NCI-H2171 treated with DMSO at 0.1 percent for 48 hours (cell line): ENCODE data around the gene RAPGEF1.
"Not testable (repeated sequence)": the region's sequence is repeated elsewhere in the genome, so short reads cannot be mapped to it uniquely, and the experiment has no call there.

Experiments
- DNase-seq: peaks from one replicate; lab custom pipeline; 2025; lab: John Stamatoyannopoulos, UW

The RAPGEF1 gene, protein sequence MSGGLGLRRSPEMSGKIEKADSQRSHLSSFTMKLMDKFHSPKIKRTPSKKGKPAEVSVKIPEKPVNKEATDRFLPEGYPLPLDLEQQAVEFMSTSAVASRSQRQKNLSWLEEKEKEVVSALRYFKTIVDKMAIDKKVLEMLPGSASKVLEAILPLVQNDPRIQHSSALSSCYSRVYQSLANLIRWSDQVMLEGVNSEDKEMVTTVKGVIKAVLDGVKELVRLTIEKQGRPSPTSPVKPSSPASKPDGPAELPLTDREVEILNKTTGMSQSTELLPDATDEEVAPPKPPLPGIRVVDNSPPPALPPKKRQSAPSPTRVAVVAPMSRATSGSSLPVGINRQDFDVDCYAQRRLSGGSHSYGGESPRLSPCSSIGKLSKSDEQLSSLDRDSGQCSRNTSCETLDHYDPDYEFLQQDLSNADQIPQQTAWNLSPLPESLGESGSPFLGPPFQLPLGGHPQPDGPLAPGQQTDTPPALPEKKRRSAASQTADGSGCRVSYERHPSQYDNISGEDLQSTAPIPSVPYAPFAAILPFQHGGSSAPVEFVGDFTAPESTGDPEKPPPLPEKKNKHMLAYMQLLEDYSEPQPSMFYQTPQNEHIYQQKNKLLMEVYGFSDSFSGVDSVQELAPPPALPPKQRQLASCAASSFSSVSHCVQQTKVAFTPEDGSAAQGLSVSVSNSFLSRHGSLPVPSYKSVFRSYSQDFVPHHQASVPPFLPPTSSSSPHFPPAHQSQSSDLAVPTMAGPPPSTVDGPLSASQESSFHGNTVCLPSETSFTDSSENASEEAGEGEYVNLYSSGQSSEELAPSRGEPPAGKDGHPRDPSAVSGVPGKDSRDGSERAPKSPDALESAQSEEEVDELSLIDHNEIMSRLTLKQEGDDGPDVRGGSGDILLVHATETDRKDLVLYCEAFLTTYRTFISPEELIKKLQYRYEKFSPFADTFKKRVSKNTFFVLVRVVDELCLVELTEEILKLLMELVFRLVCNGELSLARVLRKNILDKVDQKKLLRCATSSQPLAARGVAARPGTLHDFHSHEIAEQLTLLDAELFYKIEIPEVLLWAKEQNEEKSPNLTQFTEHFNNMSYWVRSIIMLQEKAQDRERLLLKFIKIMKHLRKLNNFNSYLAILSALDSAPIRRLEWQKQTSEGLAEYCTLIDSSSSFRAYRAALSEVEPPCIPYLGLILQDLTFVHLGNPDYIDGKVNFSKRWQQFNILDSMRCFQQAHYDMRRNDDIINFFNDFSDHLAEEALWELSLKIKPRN (N-terminal part only)

DNA sequence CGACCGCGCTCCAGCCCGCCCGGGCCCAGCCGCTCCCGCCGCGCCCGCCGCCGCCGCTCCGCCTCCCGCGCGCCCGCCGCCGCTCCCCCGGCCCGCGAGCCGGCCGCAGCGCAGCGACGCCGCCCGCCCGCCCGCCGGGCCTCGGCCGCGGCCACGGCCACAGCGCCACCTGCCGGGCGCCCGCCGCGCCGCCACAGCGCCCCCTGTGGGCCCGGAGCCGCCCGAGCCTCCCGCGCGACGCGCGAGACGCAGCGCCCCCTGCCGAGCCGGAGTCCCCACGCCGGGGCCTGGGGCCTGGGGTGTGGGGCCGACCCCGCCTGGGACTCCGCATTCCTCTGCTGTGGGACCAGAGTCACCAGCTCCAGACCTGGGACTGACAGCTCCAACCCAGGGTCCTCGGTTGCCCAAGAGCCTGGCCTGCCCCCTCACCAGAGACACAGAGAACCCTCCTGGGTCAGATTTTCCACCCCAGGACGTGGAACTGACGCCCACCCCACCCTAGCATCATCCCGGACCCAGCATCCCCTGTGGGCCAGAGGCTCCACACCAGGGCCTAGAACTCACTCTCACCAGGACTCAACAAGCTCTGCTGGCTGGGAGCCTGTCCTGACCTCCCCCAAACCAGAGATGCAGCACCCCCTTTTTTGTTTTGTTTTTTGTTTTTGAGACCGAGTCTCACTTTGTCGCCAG lies at the start of gene RAPGEF1:
RAPGEF1 (minus strand) TSS at position 118 of the 690 bp plus-strand sequence. CDS start 246 bp downstream, outside the sequence.
- peak; percentile 35 for DNase-seq

DNA sequence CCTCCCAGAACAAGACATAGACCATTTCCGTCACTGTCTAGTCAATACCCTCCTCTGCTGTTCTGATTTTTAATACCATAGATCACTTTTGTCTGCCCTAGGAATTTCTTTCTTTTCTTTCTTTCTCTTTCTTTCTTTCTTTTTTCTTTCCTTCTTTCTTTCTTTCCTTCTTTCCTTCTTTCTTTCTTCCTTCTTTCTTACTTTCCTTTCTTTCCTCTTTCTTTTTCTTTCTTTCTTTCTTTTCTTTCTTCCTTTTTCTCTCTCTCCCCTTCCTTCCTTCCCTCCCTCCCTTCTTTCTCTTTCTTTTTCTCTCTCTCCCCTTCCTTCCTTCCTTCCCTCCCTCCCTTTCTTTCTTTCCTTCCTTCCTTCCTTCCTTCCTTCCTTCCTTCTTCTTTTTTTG lies 49.0 kb upstream of the RAPGEF1 start:
- no peak for DNase-seq

DNA sequence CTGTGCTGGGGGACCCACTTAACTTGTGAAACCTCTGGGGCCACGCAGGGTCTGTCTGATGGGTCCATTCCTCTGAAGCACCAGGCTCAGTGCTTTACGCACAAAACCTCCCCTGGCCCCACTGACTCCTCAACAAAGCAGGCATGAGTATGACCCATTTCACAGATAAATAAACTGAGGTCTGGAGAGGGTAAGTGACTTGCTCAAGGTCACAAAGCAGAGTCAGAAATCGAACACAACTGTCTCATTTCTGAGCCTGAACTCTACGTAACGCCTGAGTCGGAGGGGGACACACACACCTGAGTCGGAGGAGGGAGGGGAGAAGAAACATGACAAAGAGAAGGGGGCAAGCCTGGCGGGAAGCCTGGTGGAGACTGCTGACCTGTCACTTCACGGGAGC lies 48.0 kb upstream of the RAPGEF1 start:
- no peak for DNase-seq

DNA sequence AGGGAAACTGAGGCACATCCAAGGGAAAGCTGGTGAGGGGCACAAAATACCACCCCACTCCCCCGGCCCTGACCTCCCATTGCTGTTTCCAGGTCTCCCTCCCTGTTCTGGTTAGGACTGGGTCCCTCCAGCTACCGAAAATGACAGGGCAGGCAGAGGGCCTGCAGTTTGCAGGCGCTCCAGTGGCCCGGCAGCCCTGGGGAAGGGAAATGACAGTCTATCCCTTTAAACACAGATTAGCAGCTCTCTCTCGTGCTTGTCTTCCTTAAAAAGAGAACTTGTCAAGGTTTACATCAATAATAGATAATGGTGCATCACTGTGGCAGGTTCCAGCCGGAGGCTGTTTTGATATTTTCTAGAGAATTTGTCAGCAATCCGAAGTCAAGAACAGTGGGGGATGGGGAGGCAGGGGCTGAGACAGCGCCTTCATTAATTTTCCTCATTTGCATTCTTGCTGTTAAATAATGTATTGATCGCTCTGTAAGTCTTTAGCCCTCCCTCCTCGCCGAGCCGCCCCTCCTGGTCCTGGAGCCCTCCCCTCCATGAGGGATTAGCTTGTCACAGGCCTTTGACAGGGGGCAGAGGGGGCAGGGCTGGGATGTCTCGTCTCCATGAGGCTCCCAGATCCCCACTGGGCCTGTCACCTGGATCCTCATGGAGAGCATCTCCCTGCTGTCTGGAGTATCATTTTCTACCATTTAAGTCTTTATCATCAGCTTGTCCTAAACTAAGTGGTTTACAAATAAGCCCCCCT lies 45.0 kb upstream of the RAPGEF1 start:
- no peak for DNase-seq

DNA sequence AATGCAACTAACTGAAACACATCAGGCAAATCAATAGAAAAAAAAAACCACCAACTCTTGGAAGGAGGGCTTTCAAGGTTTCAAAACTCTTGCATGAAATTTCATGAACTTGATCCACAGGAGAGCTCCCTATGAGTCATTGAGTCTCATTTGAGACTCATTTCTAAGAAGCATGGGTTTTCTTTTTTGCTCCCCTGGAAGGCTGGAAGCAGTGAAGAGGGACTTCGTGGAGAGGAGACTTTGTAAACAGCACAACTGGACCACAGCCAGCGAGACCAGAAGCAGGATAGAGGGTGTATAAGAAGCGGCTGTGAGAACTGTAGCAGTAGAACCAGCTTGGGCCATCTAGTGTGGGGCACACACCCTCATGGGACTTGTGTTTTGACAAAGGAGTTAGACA lies 41.2 kb upstream of the RAPGEF1 start:
- DNase-seq = no peak

DNA sequence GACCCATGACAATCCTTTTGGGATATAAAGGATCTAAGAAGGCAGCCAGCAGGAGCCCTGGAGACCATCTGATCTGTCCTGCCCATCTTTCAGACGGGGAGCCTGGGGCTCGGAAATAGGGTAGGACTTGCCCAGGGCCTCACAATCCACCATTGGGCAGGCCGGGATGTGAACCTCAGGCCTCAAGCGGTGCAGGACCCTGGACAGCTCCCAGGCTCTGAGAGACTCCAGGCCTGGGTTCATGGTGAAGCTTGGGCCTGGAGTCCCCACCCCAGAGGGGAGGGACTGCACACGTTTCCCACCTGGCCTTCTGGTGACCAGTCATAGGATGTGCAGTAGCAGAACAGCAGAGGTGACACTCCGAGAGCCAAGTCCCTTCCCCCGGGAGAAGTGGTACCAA lies 36.6 kb upstream of the RAPGEF1 start:
- no peak for DNase-seq

DNA sequence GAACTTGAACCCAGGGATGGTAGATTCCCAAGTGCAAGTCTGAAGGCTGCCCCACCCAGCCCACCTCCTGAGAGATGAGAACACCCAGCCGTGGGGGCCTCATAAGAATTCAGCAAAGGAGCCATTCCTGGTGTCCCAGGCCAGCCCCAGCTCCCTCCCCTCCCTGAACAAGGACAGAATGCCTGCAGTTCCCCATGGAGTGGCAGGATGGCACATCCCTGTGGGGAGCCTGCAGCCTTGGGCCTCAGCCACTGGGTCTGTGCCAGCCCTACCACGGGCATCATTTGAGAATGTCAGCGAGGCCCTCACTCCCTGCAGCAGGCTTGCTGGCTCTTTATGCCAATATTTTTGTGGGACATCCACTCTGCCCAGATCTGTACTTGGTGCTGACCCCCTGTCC lies 36.2 kb upstream of the RAPGEF1 start:
- DNase-seq = no peak

DNA sequence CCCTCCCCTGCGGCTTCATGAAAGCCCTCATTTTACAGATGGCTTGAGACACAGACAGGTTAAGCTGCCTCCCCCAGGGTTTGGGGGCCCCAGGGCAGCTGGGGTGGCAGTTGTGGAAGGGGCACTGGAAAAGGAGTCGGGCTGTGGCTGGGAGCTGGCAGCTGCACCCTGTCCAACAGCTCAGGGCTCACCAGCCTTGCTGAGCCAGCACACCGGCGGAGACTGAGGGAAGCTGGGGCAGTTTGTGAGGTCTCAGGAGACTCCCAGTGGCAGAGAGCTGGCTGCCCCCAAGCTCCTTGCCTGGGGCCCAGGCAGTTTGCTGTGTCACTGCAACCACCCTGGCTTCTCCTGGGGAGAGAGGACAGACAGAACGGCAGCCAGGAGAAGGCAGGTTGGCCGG lies 34.8 kb upstream of the RAPGEF1 start:
- DNase-seq = peak; percentile 75

DNA sequence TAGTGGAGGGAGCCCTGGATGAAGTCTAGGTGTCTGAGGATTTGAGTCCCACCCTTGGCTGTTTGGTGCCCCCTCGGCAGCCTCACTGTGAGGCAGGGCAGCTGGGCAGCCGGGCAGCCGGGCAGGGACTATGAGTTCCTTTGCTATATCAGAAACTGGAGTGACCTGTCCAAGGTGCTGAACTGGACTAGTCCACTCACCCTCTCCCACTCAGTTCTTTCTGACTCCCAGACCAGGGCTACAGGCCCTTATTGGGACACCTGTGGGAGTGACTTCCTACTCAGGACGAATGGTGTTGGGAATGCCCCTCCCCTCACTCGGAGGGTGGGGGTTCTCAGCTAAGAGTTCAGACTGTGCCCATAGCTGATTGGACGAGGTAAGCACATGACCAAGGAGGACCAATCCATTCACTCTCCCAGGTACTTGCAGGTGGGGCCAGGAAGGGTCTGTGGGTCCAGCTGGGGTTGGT lies 34.1 kb upstream of the RAPGEF1 start:
- DNase-seq = peak; percentile 68

DNA sequence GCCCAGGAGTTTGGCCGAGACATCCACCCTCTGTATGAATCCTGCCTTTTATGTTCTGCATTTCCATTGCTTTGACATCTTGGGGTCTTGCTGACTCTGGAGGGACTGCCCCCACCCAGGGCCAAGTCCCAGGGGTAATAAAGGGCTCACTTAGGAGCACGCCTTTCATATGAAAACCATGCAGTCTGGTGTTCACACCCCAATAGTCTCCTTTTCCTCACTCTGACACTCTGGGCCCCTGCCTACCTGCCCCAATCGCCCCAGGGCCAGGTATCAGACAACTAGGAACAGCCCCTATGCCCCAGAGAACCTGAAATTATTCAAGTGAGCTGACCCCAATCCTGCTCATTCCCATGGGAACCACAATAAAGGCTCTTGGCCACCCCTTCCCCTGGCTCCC lies 33.1 kb upstream of the RAPGEF1 start:
- no peak for DNase-seq

DNA sequence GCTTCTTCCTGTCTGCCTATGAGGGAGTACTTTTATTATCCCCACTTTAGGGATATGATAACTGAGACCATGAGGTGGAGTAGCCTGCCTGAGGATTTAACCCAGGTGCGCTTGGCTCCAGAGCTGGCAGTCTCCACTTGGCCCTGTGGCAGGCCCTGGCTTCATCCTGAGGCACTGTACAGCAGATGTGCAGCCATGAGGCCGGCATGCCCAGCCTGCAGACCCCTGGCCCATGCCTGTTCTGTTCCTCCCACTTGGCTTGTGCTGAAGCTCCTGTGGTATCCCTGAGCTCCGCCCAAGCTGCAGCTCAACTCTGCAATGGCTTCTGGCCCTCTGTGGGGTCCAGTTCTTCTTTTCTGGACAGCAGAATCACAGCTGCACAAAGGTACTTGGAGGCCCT lies 31.8 kb upstream of the RAPGEF1 start:
- no peak for DNase-seq

DNA sequence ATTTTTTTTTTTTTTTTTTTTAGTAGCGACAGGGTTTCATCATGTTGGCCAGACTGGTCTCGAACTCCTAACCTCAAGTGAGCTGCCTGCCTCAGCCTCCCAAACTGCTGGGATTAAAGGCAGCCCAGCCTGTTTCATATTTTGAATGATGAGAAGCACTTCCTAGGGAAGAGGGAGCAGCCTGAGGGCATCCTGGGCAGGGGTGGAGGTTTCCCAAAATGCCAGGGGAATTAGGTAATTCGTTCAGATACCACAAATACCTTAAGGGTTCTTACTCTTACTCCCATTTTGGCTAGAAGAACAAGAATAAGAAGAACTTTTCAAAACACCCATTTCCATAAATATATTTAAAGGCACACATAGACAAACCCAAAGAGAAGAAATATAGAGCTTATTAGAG lies 29.5 kb upstream of the RAPGEF1 start:
- DNase-seq = no peak

DNA sequence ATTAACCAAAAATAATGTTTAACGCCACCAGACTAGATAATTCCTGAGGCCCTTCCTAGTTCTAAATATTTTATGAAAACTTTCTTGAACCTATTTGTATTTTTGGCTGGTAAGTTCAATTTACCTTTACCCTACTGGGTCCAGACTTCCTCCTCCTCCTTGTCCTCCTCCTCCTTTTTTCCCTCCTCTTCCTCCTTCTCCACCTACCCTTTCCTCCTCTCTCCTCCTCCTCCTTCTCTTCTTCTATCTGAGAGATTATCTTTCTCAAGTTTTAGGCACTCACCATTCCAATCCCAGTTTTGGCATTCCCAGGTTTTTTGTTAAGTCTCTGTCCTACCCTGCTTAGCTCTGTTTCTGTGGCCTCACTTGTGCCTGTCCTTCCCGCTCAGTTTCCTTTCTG lies 24.7 kb upstream of the RAPGEF1 start:
- no peak for DNase-seq

DNA sequence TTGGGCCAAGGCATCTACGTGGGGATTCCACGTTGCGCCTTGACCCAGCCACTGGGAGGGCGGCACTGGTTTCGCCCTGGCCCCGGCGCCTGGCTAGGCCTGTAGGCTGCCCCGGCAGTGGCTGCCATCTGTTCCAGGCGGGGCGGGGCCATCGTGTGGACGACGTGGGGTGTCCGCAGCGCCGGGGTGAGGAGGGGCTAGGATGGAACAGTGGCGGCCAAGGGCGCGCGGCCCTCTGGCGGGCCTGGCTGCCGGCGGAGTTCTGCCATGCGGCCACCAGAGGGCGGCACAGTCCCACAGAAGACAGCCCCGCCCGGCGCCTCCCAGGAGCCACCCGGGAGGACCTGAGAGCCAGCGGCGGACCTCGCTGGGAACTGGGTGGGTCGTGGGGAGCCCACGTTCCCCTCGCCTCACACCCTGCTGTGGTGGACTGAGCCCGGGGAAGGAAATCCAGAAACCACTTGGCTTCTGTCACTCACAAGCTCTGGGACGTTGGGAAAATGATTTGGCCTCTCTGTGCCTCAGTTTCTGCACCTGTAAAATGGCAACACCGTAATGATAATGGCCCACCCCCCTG lies 22.6 kb upstream of the RAPGEF1 start:
- peak; percentile 82 for DNase-seq

DNA sequence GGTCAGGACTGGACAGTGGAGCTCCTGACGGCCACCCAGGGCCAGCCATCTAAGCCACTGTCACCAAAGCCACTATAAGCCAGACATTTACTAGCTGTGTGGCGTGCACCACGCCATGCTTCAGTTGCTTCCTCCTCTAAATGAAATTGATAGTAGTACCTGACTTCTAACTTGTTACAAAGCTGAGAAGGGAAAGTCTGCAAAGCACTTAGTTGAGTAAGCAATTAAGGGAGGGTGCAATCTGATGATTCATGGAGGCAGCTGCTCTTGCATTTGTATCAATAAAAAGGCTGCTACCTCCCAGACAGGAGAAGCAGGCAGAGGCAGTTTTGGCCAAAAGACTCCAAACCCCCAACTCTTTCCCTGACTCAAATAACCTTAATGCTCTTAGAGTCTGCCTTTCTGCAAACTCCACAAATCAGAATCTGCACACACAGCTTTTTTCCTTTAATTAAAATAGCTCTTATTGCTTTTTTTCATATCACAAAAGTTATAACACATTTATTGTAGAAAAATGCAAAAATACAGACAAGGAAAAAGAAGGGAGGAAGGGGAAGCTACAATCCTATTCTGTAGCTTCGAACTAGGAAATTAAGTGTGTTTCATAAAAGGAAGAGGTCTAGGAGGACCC lies 19.3 kb upstream of the RAPGEF1 start:
- peak; percentile 98 for DNase-seq

DNA sequence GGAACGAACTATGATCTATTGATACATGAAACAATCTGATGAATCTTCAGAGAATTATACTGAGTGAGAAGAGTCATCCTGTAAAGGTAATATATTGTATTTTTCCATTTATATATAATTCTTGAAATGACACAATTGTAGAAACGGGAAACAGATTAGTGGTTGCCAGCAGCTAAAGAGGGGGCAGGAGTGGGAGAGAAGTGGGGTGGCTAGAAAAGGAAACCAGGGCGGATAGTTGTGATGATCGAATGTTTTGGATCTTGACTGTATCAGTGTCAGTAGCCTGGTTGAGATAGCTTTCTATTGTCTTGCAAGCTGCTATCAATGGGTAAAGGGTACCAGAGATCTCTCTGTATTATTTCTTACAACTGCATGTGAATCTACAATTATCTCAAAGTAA lies 17.7 kb upstream of the RAPGEF1 start:
- no peak for DNase-seq

DNA sequence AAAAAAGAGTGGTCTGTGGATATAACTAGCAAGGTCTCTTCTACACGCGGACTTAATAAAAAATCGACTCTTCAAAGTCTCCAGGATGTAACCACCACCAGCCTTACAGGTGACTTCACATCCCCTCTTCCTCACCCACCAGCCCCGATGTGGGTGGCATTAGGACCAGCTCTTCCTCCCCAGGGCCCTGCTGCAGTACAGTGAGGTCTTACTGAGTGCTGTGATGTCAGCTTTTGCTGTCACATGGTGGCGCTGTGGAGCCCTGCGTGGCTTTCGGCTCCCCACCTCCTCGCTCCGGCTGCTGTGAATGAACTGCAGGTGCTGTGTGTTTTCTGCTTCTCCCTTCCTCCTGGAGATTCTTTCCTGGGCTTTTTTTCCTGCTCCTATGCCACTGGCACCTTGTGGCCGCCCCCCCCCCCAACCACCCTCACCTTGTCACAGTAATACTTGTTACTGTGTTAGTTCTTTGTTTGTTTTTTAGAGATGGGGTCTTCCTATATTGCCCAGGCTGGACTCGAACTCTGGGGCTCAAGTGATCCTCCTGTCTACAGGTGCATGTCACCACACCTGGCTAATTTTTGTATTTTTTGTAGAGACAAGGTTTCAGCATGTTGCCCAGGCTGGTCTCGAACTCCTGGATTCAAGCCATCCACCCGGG lies 15.8 kb upstream of the RAPGEF1 start:
- DNase-seq = peak; percentile 96

DNA sequence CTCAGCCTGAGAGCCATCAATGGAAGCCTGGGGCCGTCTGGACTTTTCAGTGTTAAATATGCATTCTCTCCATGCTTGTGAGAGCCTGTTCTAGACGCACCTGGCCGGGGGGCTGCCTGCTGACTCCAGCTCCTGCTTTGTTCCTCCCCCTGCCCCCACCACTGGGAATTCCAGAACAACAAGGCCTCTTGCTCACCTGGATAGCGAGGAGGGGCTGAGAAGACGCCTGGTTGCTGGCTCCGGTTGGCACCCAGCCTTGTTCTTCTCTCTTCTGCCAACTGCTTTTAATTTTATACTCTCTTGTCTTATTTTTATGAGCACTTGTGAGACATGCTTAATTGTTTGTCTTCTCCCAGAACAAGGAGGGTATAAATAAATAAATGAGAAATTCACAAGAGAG lies 15.0 kb upstream of the RAPGEF1 start:
- no peak for DNase-seq

DNA sequence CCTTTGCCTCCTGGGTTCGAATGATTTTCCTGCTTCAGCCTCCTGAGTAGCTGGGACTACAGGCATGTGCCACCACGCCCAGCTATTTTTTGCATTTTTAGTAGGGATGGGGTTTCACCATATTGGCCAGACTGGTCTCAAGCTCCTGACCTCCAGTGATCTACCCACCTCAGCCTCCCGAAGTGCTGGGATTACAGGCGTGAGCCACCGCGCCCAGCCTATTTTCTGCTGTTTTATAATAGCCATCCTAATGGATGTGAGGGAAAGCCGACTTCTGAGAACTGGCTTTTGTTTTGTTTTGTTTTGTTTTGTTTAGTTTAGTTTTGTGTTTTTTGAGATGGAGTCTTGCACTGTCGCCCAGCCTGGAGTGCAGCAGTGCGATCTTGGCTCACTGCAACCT lies 13.9 kb upstream of the RAPGEF1 start:
- DNase-seq = not testable (repeated sequence)
